ENCODE measurements around the gene FGGY.

- TF ChIP-seq CTCF (IDR thresholded peaks at IDR 0.05), result no peak
- no peak for TF ChIP-seq POLR2A (IDR thresholded peaks at IDR 0.05)
These were observed 349.0 kb downstream of the FGGY start for GRCh38 chr1:59645893-59646292.

Data from uterus (tissue), 2 donors.